ENCODE data around the gene MITF.

The MITF gene

GRCh38 chr3:70010346-70010745, 271.1 kb downstream of the MITF start:
- no peak overlapping the region for H3K9ac ChIP-seq (ENCODE audit: low read length in 2 of 2)
- no peaks in the 10 kb centered on the region for H3K27me3 ChIP-seq (ENCODE audit: control insufficient read depth in 1 of 2, insufficient read depth in 2 of 2, low read length in 2 of 2)
- H3K4me1 ChIP-seq (ENCODE audit: control insufficient read depth, insufficient read depth, low read length) = peaks cover 3% of the 10 kb centered on the region

GRCh38 chr3:70011582-70011981, 272.3 kb downstream of the MITF start:
- H3K9ac ChIP-seq (ENCODE audit: low read length in 2 of 2) = no peak overlapping the region
- H3K27me3 ChIP-seq (ENCODE audit: control insufficient read depth in 1 of 2, insufficient read depth in 2 of 2, low read length in 2 of 2) = no peaks in the 10 kb centered on the region
- no peak overlapping the region for H3K27ac ChIP-seq (ENCODE audit: low read length)
- peaks cover 3% of the 10 kb centered on the region for H3K4me1 ChIP-seq (ENCODE audit: control insufficient read depth, insufficient read depth, low read length)
- no peak overlapping the region for H3K4me3 ChIP-seq (ENCODE audit: low read length in 2 of 2)
- H3K9me3 ChIP-seq (ENCODE audit: control insufficient read depth in 2 of 2, low read length in 2 of 2) = no peaks in the 10 kb centered on the region
- no peaks in the 10 kb centered on the region for H3K36me3 ChIP-seq (ENCODE audit: control insufficient read depth in 2 of 2, insufficient read depth in 2 of 2, low read length in 2 of 2)

More at GRCh38 chr3:70010346-70010745, 271.1 kb downstream of the MITF start:
- Histone ChIP-seq H3K36me3 (ENCODE audit: control insufficient read depth in 2 of 2, insufficient read depth in 2 of 2, low read length in 2 of 2) (no peaks in the 10 kb centered on the region), H3K27ac (ENCODE audit: low read length) (no peak overlapping the region), H3K4me3 (ENCODE audit: low read length in 2 of 2) (no peak overlapping the region), H3K9me3 (ENCODE audit: control insufficient read depth in 2 of 2, low read length in 2 of 2) (no peaks in the 10 kb centered on the region)
